LHCN-M2 (cell line): Measurements from ENCODE around the gene DIAPH1. TPM values are rescaled to one million over a fixed set of nuclear protein-coding genes. Genes with fewer than 3 reads are reported as not detected.

Experiments used
- DNase-seq: peaks from one replicate; pipeline ENCODE4 v3.0.0-alpha.2; 2012; ENCODE audit warnings: low read depth
- total RNA-seq: library from RNA; depleted of rRNA; stranded (reverse); fragments of >200 nt; gene quantifications from 2 replicates; pipeline ENCODE4 v1.2.3, GENCODE V29; 2014; rRNA removed

The DIAPH1 gene
- total RNA-seq, 1 experiment from 2014 or later, result 38.9 TPM

- no peak for DNase-seq
These were observed 133.3 kb downstream of the DIAPH1 start for GRCh38 chr5:141485321-141486055.

DNA sequence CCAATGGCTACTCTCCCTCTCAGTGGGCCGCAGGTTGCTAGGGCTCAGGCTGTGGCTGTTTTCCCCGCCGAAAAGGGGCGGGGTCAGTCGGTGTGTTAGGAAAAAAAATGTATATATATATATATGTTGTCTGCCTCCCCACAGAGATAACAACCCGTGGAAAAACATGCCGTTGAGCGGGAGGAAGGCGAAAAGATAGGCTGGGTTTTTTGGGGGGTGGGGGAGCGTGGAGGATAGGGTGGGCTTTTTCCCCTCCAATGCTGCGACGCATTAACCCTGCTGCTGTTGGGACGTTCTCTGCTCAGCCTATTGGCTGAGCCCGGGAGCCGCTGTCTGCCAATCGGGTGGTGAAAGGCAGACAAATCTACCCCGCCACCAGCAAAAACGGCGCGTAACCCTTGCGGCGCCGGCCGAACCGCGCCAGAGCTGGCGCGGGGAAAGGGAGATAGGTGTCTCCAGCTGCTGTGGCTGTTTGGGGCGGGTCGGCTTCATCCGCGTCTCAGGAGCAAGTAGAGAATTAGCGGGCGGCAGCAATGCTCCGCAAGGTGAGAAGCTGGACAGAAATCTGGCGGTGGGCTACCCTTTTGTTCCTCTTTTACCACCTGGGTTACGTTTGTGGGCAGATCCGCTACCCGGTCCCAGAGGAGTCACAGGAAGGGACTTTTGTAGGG, 134.0 kb downstream of the DIAPH1 start, which contains the start of gene PCDHGC4:
Gene PCDHGC4, plus strand, starts transcription at position 390 of the 671 bp plus-strand sequence. Its CDS starts 144 bp downstream, at position 534.
- no peak for DNase-seq

- DNase-seq, result no peak
These were observed 134.5 kb downstream of the DIAPH1 start for GRCh38 chr5:141484310-141484640.

DNA sequence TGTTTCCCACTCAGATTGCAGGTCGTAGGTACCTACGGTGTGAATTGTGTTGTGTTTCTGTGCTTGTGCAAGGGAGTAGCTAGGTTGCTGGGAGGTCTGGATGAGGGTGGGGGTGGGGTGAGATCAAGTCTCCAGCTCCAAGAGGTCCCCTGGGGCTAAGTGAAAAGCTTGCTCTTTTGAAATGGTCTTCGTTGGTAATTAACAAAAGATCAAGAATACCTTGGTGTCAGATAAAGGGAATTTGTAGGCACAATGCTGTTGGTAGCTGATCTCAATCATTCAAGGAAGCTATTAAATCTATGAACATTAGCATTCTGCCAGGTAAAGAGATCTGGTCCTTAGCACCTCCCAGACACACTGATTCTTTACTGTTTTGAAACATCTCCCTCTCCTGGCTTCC, 134.9 kb downstream of the DIAPH1 start:
- DNase-seq, result no peak

- DNase-seq, result no peak
These were observed 139.0 kb downstream of the DIAPH1 start for GRCh38 chr5:141479776-141480175.

DNA sequence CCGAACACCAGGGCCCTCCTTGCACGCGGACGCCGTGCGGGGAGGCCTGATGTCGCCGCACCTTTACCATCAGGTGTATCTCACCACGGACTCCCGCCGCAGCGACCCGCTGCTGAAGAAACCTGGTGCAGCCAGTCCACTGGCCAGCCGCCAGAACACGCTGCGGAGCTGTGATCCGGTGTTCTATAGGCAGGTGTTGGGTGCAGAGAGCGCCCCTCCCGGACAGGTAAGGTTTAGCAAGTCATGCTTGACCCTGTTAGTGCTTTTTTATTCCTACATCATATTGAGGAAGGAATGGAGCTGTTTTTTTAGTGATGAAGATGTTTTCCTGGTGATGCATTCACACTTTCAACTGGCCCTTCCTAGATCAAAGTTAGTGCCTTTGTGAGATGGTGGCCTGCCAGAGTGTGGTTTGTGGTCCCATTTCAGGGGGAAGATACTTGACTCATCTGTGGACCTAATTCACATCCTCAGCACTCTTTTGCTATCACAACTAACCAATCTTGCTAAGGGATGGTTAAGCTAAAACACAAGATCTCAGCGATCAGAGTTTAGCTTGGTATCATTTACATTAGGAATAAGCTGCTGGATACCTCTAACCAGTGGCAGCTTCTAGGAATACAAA, 140.4 kb downstream of the DIAPH1 start:
- DNase-seq, result peak; percentile 54

DNA sequence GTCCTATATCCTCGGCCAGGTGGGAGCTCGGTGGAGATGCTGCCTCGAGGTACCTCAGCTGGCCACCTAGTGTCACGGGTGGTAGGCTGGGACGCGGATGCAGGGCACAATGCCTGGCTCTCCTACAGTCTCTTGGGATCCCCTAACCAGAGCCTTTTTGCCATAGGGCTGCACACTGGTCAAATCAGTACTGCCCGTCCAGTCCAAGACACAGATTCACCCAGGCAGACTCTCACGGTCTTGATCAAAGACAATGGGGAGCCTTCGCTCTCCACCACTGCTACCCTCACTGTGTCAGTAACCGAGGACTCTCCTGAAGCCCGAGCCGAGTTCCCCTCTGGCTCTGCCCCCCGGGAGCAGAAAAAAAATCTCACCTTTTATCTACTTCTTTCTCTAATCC, 141.0 kb downstream of the DIAPH1 start:
- DNase-seq, result no peak

DNA sequence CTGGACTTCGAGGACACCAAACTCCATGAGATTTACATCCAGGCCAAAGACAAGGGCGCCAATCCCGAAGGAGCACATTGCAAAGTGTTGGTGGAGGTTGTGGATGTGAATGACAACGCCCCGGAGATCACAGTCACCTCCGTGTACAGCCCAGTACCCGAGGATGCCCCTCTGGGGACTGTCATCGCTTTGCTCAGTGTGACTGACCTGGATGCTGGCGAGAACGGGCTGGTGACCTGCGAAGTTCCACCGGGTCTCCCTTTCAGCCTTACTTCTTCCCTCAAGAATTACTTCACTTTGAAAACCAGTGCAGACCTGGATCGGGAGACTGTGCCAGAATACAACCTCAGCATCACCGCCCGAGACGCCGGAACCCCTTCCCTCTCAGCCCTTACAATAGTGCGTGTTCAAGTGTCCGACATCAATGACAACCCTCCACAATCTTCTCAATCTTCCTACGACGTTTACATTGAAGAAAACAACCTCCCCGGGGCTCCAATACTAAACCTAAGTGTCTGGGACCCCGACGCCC, 141.7 kb downstream of the DIAPH1 start:
- no peak for DNase-seq

DNA sequence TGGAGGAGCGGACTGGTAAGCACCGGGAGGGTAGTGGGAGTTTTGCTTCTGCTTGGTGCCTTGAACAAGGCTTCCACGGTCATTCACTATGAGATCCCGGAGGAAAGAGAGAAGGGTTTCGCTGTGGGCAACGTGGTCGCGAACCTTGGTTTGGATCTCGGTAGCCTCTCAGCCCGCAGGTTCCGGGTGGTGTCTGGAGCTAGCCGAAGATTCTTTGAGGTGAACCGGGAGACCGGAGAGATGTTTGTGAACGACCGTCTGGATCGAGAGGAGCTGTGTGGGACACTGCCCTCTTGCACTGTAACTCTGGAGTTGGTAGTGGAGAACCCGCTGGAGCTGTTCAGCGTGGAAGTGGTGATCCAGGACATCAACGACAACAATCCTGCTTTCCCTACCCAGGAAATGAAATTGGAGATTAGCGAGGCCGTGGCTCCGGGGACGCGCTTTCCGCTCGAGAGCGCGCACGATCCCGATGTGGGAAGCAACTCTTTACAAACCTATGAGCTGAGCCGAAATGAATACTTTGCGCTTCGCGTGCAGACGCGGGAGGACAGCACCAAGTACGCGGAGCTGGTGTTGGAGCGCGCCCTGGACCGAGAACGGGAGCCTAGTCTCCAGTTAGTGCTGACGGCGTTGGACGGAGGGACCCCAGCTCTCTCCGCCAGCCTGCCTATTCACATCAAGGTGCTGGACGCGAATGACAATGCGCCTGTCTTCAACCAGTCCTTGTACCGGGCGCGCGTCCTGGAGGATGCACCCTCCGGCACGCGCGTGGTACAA, 142.5 kb downstream of the DIAPH1 start:
- DNase-seq, result peak; percentile 84

- DNase-seq, result peak; percentile 96
These were observed 143.1 kb downstream of the DIAPH1 start, which contains the start of gene PCDHGC3 for GRCh38 chr5:141475625-141476131. Gene PCDHGC3, plus strand, starts transcription at chr5:141475966. Its CDS starts 151 bp downstream, at chr5:141476117.

- DNase-seq, result no peak
These were observed 153.4 kb downstream of the DIAPH1 start for GRCh38 chr5:141465351-141465750.

Other genes with a start within 250 kb of the DIAPH1 start
- 1.4 and 1.6 TPM in 2 replicates for gene PCDHGB3, start 248.8 kb downstream of the DIAPH1 start, total RNA-seq
- 0.77 and 0.98 TPM in 2 replicates for gene PCDHGA6, start 245.1 kb downstream of the DIAPH1 start, total RNA-seq
- gene PCDHGA7, start 236.3 kb downstream of the DIAPH1 start, total RNA-seq, result 0.57 and 0.77 TPM in 2 replicates
- 0.69 and 0.71 TPM in 2 replicates for gene PCDHGB4, start 231.3 kb downstream of the DIAPH1 start, total RNA-seq
- gene PCDHGA8, start 226.4 kb downstream of the DIAPH1 start, total RNA-seq, result 0.26 and 0.75 TPM in 2 replicates
- 0.52 and 2.1 TPM in 2 replicates for gene PCDHGB5, start 221.1 kb downstream of the DIAPH1 start, total RNA-seq
- gene PCDHGA9, start 216.2 kb downstream of the DIAPH1 start, total RNA-seq, result 0.64 and 0.75 TPM in 2 replicates
- 0.32 and 0.40 TPM in 2 replicates for gene PCDHGB6, start 211.0 kb downstream of the DIAPH1 start, total RNA-seq
- 17.4 and 21.4 TPM in 2 replicates for gene PCDHGA10, start 206.0 kb downstream of the DIAPH1 start, total RNA-seq
- gene PCDHGB7, start 201.3 kb downstream of the DIAPH1 start, total RNA-seq, result 0.52 and 0.83 TPM in 2 replicates
- gene PCDHGA11, start 197.9 kb downstream of the DIAPH1 start, total RNA-seq, result 0.64 and 0.75 TPM in 2 replicates
- 6.1 and 6.9 TPM in 2 replicates for gene PCDHGA12, start 188.5 kb downstream of the DIAPH1 start, total RNA-seq
- 96.0 and 98.3 TPM in 2 replicates for gene PCDHGC3, start 143.0 kb downstream of the DIAPH1 start, total RNA-seq
- gene PCDHGC4, start 134.0 kb downstream of the DIAPH1 start, total RNA-seq, result 0.69 and 0.83 TPM in 2 replicates
- gene PCDHGC5, start 129.9 kb downstream of the DIAPH1 start, total RNA-seq, result 1.7 and 2.0 TPM in 2 replicates
- gene HDAC3, start 17.8 kb upstream of the DIAPH1 start, total RNA-seq, result 58.8 and 65.2 TPM in 2 replicates
- 5.2 and 7.0 TPM in 2 replicates for gene RELL2, start 18.0 kb upstream of the DIAPH1 start, total RNA-seq
- 10.1 and 12.5 TPM in 2 replicates for gene FCHSD1, start 32.4 kb upstream of the DIAPH1 start, total RNA-seq
- 0.69 and 0.83 TPM in 2 replicates for gene ARAP3, start 63.2 kb upstream of the DIAPH1 start, total RNA-seq